ENCODE results near the gene GPC5.

The GPC5 gene

DNA sequence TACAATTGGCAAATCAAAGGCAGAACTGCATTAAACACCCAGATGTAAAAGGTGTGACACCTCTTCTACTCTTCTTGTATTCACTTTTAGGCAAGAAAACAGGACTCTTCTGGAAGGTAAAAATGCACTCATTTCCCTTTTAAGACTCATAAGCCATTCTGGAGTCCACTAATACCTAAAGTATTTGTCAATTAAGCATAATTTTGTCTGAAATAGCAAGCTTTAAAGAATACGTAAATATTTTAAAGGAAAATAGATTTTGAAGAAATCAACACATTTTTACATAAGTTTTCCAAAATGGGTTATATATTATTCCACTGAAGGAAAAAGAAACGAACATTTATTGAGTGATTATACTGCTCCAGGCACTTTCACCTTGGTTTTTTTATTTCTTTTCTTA is 1166.5 kb downstream of the GPC5 start:
- TF ChIP-seq, protein P1, sequence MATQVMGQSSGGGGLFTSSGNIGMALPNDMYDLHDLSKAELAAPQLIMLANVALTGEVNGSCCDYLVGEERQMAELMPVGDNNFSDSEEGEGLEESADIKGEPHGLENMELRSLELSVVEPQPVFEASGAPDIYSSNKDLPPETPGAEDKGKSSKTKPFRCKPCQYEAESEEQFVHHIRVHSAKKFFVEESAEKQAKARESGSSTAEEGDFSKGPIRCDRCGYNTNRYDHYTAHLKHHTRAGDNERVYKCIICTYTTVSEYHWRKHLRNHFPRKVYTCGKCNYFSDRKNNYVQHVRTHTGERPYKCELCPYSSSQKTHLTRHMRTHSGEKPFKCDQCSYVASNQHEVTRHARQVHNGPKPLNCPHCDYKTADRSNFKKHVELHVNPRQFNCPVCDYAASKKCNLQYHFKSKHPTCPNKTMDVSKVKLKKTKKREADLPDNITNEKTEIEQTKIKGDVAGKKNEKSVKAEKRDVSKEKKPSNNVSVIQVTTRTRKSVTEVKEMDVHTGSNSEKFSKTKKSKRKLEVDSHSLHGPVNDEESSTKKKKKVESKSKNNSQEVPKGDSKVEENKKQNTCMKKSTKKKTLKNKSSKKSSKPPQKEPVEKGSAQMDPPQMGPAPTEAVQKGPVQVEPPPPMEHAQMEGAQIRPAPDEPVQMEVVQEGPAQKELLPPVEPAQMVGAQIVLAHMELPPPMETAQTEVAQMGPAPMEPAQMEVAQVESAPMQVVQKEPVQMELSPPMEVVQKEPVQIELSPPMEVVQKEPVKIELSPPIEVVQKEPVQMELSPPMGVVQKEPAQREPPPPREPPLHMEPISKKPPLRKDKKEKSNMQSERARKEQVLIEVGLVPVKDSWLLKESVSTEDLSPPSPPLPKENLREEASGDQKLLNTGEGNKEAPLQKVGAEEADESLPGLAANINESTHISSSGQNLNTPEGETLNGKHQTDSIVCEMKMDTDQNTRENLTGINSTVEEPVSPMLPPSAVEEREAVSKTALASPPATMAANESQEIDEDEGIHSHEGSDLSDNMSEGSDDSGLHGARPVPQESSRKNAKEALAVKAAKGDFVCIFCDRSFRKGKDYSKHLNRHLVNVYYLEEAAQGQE (IDR thresholded peaks at IDR 0.05; ENCODE audit: insufficient read depth in 1 of 2, low read depth in 2 of 2, low read length in 2 of 2) = no peak
- no peak for TF ChIP-seq SIN3A (IDR thresholded peaks at IDR 0.05; ENCODE audit: borderline replicate concordance, insufficient read depth, low read length)
- no peak for TF ChIP-seq FOXP2 (optimal IDR thresholded peaks at IDR 0.05; ENCODE audit: borderline replicate concordance, extremely low read depth, extremely low read length, insufficient read depth)
- TF ChIP-seq TAF1 (IDR thresholded peaks at IDR 0.05; ENCODE audit: borderline replicate concordance, insufficient read depth, low read length) = no peak
- TF ChIP-seq POLR2AphosphoS5 (IDR thresholded peaks at IDR 0.05; ENCODE audit: low read depth, low read length) = no peak

DNA sequence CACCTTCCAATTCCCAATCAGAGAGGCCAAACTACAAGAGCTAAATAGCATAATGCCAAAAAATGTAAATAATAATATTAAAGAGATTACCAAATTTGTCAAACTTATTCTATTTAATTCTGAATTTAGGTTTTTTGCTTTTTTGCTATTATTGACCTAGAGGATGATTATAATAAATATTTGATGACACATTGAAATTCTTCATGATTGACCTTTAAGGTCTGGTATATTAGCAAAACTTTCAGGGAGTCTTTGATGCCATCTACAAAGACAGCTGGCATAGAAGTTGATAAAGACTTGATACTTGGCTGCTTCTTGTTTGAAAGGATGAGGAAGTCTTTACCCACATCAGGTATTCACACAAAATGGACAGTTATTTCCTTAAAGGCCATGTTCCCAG is 1168.3 kb downstream of the GPC5 start:
- no peak for TF ChIP-seq FOXP2 (optimal IDR thresholded peaks at IDR 0.05; ENCODE audit: borderline replicate concordance, extremely low read depth, extremely low read length, insufficient read depth)
- TF ChIP-seq TAF1 (IDR thresholded peaks at IDR 0.05; ENCODE audit: borderline replicate concordance, insufficient read depth, low read length) = no peak
- no peak for TF ChIP-seq SIN3A (IDR thresholded peaks at IDR 0.05; ENCODE audit: borderline replicate concordance, insufficient read depth, low read length)
- no peak for TF ChIP-seq POLR2AphosphoS5 (IDR thresholded peaks at IDR 0.05; ENCODE audit: low read depth, low read length)
- TF ChIP-seq, protein P1 (IDR thresholded peaks at IDR 0.05; ENCODE audit: insufficient read depth in 1 of 2, low read depth in 2 of 2, low read length in 2 of 2) = no peak

DNA sequence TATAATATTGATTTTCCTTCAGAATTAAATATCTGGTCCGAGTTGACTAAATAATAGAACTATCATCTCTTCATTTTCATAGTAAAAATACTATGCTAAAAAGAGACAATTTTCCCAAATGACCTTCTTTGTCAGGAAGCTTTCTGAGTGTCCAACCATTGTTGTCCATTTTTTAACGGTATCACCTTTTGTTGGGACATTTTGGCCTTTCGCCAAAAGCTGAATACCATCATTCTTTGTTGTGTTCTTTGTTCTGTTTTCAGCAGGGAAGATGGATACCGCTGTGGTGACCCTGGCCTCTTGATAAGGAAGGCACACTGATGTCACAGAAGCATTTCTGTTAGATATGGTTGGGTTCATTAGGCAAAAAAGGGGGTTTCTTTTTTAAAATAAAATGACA is 1173.8 kb downstream of the GPC5 start:
- TF ChIP-seq, protein P1 (IDR thresholded peaks at IDR 0.05; ENCODE audit: insufficient read depth in 1 of 2, low read depth in 2 of 2, low read length in 2 of 2) = no peak
- TF ChIP-seq FOXP2 (optimal IDR thresholded peaks at IDR 0.05; ENCODE audit: borderline replicate concordance, extremely low read depth, extremely low read length, insufficient read depth) = no peak
- TF ChIP-seq SIN3A (IDR thresholded peaks at IDR 0.05; ENCODE audit: borderline replicate concordance, insufficient read depth, low read length) = no peak
- TF ChIP-seq TAF1 (IDR thresholded peaks at IDR 0.05; ENCODE audit: borderline replicate concordance, insufficient read depth, low read length) = no peak
- no peak for TF ChIP-seq POLR2AphosphoS5 (IDR thresholded peaks at IDR 0.05; ENCODE audit: low read depth, low read length)

DNA sequence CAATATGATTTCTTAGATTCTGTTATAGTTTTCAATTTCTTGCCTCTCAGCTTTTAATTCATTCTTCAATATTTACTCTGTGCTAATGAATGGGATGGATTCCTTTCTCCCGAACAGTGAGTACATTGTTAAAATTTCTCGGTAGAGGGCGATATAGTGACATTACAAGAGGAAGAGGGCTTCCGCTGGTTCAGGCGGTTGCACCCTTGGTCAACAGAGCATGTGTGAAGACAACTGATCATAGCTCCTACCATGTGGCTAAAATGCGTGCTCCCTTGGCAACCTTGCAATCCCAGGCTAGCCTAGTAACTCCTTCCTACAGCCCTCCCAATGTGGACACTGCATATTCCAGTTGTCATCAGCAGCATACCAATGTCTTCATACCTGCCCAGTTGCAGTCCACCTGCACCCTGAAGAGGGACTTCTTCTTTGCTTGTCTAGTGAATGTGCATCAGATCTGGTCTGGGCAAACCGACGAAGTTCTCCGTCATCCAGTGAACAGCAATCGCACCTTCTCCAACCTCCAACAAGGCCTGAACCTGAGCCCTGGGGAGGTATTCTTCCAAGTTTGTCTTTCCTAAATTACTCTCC is 1175.1 kb downstream of the GPC5 start:
- TF ChIP-seq POLR2AphosphoS5 (IDR thresholded peaks at IDR 0.05; ENCODE audit: low read depth, low read length) (no peak), TAF1 (IDR thresholded peaks at IDR 0.05; ENCODE audit: borderline replicate concordance, insufficient read depth, low read length) (no peak), SIN3A (IDR thresholded peaks at IDR 0.05; ENCODE audit: borderline replicate concordance, insufficient read depth, low read length) (no peak), FOXP2 (optimal IDR thresholded peaks at IDR 0.05; ENCODE audit: borderline replicate concordance, extremely low read depth, extremely low read length, insufficient read depth) (no peak)
- TF ChIP-seq, protein P1 (IDR thresholded peaks at IDR 0.05; ENCODE audit: insufficient read depth in 1 of 2, low read depth in 2 of 2, low read length in 2 of 2) = no peak

Measured in PFSK-1 (cell line).